Measurements from ENCODE around the gene OVAAL. TPM values are rescaled to one million over a fixed set of nuclear protein-coding genes. Genes with fewer than 3 reads are reported as not detected.
"Not testable (repeated sequence)": the region's sequence is repeated elsewhere in the genome, so short reads cannot be mapped to it uniquely, and the experiment has no call there.

OVAAL gene
- total RNA-seq, 3 donors from 2014 or later (not counting 1 experiment from before 2014, with no cell fraction given): not detected

- peaks cover 0 to 4% of the 10 kb centered on the region in 2 donors for H3K27me3 Mint-ChIP-seq (ENCODE audit: low read depth in 2 of 2)
- DNase-seq (no peak), ATAC-seq (no peak)
- no peaks in the 10 kb centered on the region for H3K36me3 Mint-ChIP-seq
- intact Hi-C loops (cut with micrococcal nuclease): no loop called here
- H3K4me1 Mint-ChIP-seq: no peaks in the 10 kb centered on the region
- H3K4me3 Mint-ChIP-seq: no peak overlapping the region
- H3K9me3 ChIP-seq (ENCODE audit: control insufficient read depth, insufficient read depth, low read length): no peaks in the 10 kb centered on the region
- no peaks in the 10 kb centered on the region for H3K36me3 ChIP-seq (ENCODE audit: control insufficient read depth, insufficient read depth, low read length)
- H3K27ac ChIP-seq (ENCODE audit: low read length): no peak overlapping the region
- no peaks in the 10 kb centered on the region for H3K4me1 ChIP-seq (ENCODE audit: control insufficient read depth, insufficient read depth, low read length)
- WGBS (ENCODE audit: insufficient coverage): 73% methylated on average over 3 of the region's 3 CpGs
- H3K9me3 Mint-ChIP-seq: no peaks in the 10 kb centered on the region
- no peak for TF ChIP-seq CTCF (IDR thresholded peaks at IDR 0.05)
- no peaks in the 10 kb centered on the region for H3K27me3 ChIP-seq (ENCODE audit: control insufficient read depth, insufficient read depth, low read length)
- H3K4me3 ChIP-seq (ENCODE audit: low read length): no peak overlapping the region
- no peak overlapping the region for H3K27ac Mint-ChIP-seq
Observed at GRCh38 chr1:180550241-180550640, 8.5 kb upstream of the OVAAL start.

GRCh38 chr1:180551997-180552396, 6.8 kb upstream of the OVAAL start:
- Mint-ChIP-seq H3K27ac (no peak overlapping the region), H3K9me3 (no peaks in the 10 kb centered on the region), H3K4me1 (no peaks in the 10 kb centered on the region), H3K4me3 (no peak overlapping the region), H3K36me3 (no peaks in the 10 kb centered on the region), H3K27me3 (ENCODE audit: low read depth in 2 of 2) (peaks cover 0 to 4% of the 10 kb centered on the region in 2 donors)
- 84% methylated on average over 1 of the region's 1 CpG for WGBS (ENCODE audit: insufficient coverage)
- Histone ChIP-seq H3K9me3 (ENCODE audit: control insufficient read depth, insufficient read depth, low read length) (no peaks in the 10 kb centered on the region), H3K27ac (ENCODE audit: low read length) (no peak overlapping the region), H3K27me3 (ENCODE audit: control insufficient read depth, insufficient read depth, low read length) (no peaks in the 10 kb centered on the region), H3K36me3 (ENCODE audit: control insufficient read depth, insufficient read depth, low read length) (no peaks in the 10 kb centered on the region), H3K4me3 (ENCODE audit: low read length) (no peak overlapping the region), H3K4me1 (ENCODE audit: control insufficient read depth, insufficient read depth, low read length) (no peaks in the 10 kb centered on the region)
- ATAC-seq (no peak), DNase-seq (no peak)
- TF ChIP-seq CTCF (IDR thresholded peaks at IDR 0.05): no peak
- intact Hi-C loops (cut with micrococcal nuclease): no loop called here

- H3K36me3 ChIP-seq (ENCODE audit: control insufficient read depth, insufficient read depth, low read length); DNase-seq; ATAC-seq; intact Hi-C loops (cut with micrococcal nuclease); H3K27me3 ChIP-seq (ENCODE audit: control insufficient read depth, insufficient read depth, low read length); H3K9me3 Mint-ChIP-seq; H3K4me1 ChIP-seq (ENCODE audit: control insufficient read depth, insufficient read depth, low read length); H3K27me3 Mint-ChIP-seq (ENCODE audit: low read depth in 2 of 2); H3K9me3 ChIP-seq (ENCODE audit: control insufficient read depth, insufficient read depth, low read length); H3K27ac ChIP-seq (ENCODE audit: low read length); H3K4me1 Mint-ChIP-seq; H3K27ac Mint-ChIP-seq; H3K4me3 Mint-ChIP-seq; H3K4me3 ChIP-seq (ENCODE audit: low read length); H3K36me3 Mint-ChIP-seq: not testable (repeated sequence)
- 91% methylated on average over 2 of the region's 2 CpGs for WGBS (ENCODE audit: insufficient coverage)
Observed at GRCh38 chr1:180553046-180553445, 5.7 kb upstream of the OVAAL start.

GRCh38 chr1:180555411-180555810, 3.4 kb upstream of the OVAAL start:
- no peak for TF ChIP-seq CTCF (IDR thresholded peaks at IDR 0.05)
- H3K27ac ChIP-seq (ENCODE audit: low read length): no peak overlapping the region

More at GRCh38 chr1:180555411-180555810, 3.4 kb upstream of the OVAAL start:
- H3K4me1 Mint-ChIP-seq: no peaks in the 10 kb centered on the region
- no peaks in the 10 kb centered on the region for H3K9me3 Mint-ChIP-seq
- peaks cover 8 to 11% of the 10 kb centered on the region in 2 donors for H3K27me3 Mint-ChIP-seq (ENCODE audit: low read depth in 2 of 2)
- intact Hi-C loops (cut with micrococcal nuclease): no loop called here
- no peaks in the 10 kb centered on the region for H3K9me3 ChIP-seq (ENCODE audit: control insufficient read depth, insufficient read depth, low read length)
- no peaks in the 10 kb centered on the region for H3K27me3 ChIP-seq (ENCODE audit: control insufficient read depth, insufficient read depth, low read length)
- ATAC-seq (no peak), DNase-seq (no peak)
- H3K27ac Mint-ChIP-seq: no peak overlapping the region
- H3K36me3 Mint-ChIP-seq: no peaks in the 10 kb centered on the region
- no peak overlapping the region for H3K4me3 Mint-ChIP-seq
- H3K4me3 ChIP-seq (ENCODE audit: low read length): no peak overlapping the region
- H3K4me1 ChIP-seq (ENCODE audit: control insufficient read depth, insufficient read depth, low read length): no peaks in the 10 kb centered on the region
- no peaks in the 10 kb centered on the region for H3K36me3 ChIP-seq (ENCODE audit: control insufficient read depth, insufficient read depth, low read length)

Measured in natural killer cell (primary cell).